OCI-LY3 (cell line): ENCODE measurements around the gene PCK2.
A peak's percentile ranks its signal among the peaks of the same experiment; 100 is the strongest.

Source experiments
- H2AFZ ChIP-seq: fragments of 200-600, 300-600 bp; shearing (Covaris generic); 2 replicates; pipeline ENCODE4 v1.6.0; 2014; ENCODE audit warnings: antibody characterized with exemption, low read depth, low read length
- H3K27ac ChIP-seq: fragments of 200-600, 300-600 bp; sonication (generic); 2 replicates; pipeline ENCODE4 v1.5.1; 2014; ENCODE audit warnings: mild to moderate bottlenecking, low read length, moderate library complexity, mixed read lengths
- H3K27me3 ChIP-seq: fragments of 200-600, 300-600 bp; sonication (generic); 2 replicates; pipeline ENCODE4 v1.6.1; 2014; ENCODE audit warnings: low read depth, low read length, mixed read lengths
- H3K36me3 ChIP-seq: fragments of 200-600, 300-600 bp; sonication (generic); replicated peaks from 2 replicates; pipeline ENCODE3; 2014; ENCODE audit warnings: low read depth, low read length, mixed read lengths
- H3K4me1 ChIP-seq: fragments of 300-600, 200-600 bp; sonication (generic); 2 replicates; pipeline ENCODE4 v1.6.1; 2014; ENCODE audit warnings: low read length, mixed read lengths
- H3K4me2 ChIP-seq: fragments of 200-600, 300-600 bp; sonication (generic); 2 replicates; pipeline ENCODE4 v1.6.1; 2014; ENCODE audit warnings: low read length, mixed read lengths
- H3K4me3 ChIP-seq: fragments of 300-600, 200-600 bp; sonication (generic); 2 replicates; pipeline ENCODE4 v1.5.1; 2014; ENCODE audit warnings: antibody characterized with exemption, mild to moderate bottlenecking, low read length, moderate library complexity
- H3K79me2 ChIP-seq: fragments of 300-600, 200-600 bp; shearing (Covaris generic); 2 replicates; pipeline ENCODE4 v1.6.1; 2014; ENCODE audit warnings: mild to moderate bottlenecking, low read length, mixed read lengths
- H3K9ac ChIP-seq: fragments of 300-600, 200-600 bp; shearing (Covaris generic); 2 replicates; pipeline ENCODE4 v1.6.0; 2014; ENCODE audit warnings: mild to moderate bottlenecking, low read length, moderate library complexity
- H3K9me3 ChIP-seq: fragments of 200-600, 300-600 bp; shearing (Covaris generic); 2 replicates; pipeline ENCODE4 v1.6.1; 2014; ENCODE audit warnings: low read length, mixed read lengths; ENCODE audit not compliant: insufficient read depth
- H4K20me1 ChIP-seq: fragments of 200-600, 300-600 bp; sonication (generic); 2 replicates; pipeline ENCODE4 v1.6.1; 2016; ENCODE audit warnings: low read length, mixed read lengths; ENCODE audit not compliant: insufficient read depth
- EZH2phosphoT487 ChIP-seq: fragments of 200-600 bp; shearing (Covaris generic); IDR thresholded peaks from 2 replicates; pipeline ENCODE4 v1.6.1; 2018; ENCODE audit warnings: antibody characterized with exemption, mixed run types, low read depth
- TF ChIP-seq, protein P1 (sequence below): fragments of 200-600, 300-600 bp; sonication (generic); IDR thresholded peaks from 2 replicates; pipeline ENCODE4 v1.5.1; 2014; ENCODE audit warnings: antibody characterized with exemption, low read length, low read depth

PCK2 gene

DNA sequence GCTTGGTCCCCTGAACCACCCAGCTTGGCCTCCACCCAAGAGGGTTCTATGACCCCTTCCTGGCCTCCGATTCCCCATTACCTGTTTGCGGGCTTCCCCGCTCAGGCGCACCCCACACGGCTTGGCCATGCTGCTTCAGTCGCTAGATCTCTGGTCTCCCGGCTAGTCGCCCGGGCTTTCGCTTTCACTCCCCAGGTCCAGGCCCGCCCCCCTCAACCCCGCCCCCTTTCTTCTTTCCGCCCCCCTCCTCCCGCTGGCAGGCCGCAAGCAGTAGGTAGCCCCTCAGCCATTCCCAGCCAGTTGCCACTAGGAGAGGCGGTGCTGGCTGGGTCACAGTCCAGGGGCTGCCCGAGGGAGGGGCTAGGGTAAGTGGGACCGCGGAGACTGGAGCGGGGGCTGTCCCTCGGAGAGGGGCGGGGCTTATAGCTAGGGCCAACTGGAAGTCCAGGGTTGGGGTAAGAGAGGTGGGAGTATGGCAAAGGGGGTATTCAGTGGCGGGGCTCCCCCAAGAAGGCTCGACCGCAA lies 52.4 kb downstream of the PCK2 start, which contains the start of gene PSME2:
Gene PSME2, minus strand, starts transcription at position 158 of the 525 bp plus-strand sequence. Its CDS starts 29 bp downstream, at position 129.
- Histone ChIP-seq H4K20me1 (0 out of 2 replicates have a peak, but pooled peaks cover 2% of the 10 kb centered on the region), H3K27me3 (no peaks in the 10 kb centered on the region), H3K9ac (peak within 1 kb of the TSS; percentile 87), H3K4me2 (peak within 1 kb of the TSS; percentile 94), H3K9me3 (no peaks in the 10 kb centered on the region), H3K4me1 (peaks cover 24% of the 10 kb centered on the region), H3K36me3 (peaks cover 33% of the 10 kb centered on the region), H3K27ac (peak within 1 kb of the TSS; percentile 89), H2AFZ (no peak within 1 kb of the TSS), H3K4me3 (peak within 1 kb of the TSS; percentile 78), H3K79me2 (peaks cover 41% of the 10 kb centered on the region)
- TF ChIP-seq, protein P1, sequence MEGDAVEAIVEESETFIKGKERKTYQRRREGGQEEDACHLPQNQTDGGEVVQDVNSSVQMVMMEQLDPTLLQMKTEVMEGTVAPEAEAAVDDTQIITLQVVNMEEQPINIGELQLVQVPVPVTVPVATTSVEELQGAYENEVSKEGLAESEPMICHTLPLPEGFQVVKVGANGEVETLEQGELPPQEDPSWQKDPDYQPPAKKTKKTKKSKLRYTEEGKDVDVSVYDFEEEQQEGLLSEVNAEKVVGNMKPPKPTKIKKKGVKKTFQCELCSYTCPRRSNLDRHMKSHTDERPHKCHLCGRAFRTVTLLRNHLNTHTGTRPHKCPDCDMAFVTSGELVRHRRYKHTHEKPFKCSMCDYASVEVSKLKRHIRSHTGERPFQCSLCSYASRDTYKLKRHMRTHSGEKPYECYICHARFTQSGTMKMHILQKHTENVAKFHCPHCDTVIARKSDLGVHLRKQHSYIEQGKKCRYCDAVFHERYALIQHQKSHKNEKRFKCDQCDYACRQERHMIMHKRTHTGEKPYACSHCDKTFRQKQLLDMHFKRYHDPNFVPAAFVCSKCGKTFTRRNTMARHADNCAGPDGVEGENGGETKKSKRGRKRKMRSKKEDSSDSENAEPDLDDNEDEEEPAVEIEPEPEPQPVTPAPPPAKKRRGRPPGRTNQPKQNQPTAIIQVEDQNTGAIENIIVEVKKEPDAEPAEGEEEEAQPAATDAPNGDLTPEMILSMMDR: no peak
- TF ChIP-seq EZH2phosphoT487: no peak

DNA sequence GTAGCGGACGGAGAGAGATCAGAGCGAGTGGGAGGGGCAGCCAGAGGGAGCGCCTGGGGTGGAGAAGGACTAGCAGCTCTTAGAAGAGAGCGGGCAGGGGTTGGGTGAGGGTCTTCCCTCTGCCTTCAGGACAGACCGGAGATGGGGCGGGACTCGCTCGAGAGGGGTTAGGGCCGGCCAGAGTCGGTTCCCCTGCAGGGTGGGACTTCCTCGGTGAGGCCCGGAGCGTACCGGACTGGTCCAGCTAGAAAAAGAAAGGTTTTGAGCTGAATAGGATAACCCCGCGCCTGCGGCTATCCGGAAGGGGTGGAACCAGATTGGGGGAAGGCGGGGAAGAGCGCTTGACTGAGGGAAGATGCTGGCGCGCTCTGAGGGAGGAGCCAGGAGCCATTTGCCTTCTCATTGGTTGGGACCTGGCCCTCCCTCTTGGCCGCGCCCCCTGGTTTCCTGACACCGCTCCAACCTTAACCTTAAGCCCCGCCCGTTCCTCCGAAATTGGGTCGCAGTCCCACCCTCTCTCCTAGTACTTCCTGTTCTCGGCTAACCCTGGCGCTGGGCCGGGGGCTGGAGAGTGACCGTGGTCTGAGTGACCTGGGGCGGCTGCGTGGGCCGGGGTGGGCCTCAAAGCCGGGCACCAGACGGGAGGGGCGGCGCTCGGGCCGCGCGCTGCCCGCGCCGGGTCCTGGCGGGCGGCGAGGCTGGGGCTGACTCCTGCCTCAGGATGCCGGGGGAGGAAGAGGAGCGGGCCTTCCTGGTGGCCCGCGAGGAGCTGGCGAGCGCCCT lies 53.1 kb downstream of the PCK2 start, which contains the start of gene RNF31:
Gene RNF31, plus strand, starts transcription at position 521 of the 783 bp plus-strand sequence. Its CDS starts 201 bp downstream, at position 722.
- Histone ChIP-seq H2AFZ (no peak within 1 kb of the TSS), H3K36me3 (peaks cover 40% of the 10 kb centered on the region), H3K9me3 (no peaks in the 10 kb centered on the region), H3K9ac (peak within 1 kb of the TSS; percentile 87), H3K27ac (peak within 1 kb of the TSS; percentile 89), H3K27me3 (no peaks in the 10 kb centered on the region), H4K20me1 (0 out of 2 replicates have a peak, but pooled peaks cover 2% of the 10 kb centered on the region), H3K79me2 (peaks cover 41% of the 10 kb centered on the region), H3K4me3 (peak within 1 kb of the TSS; percentile 78), H3K4me1 (peaks cover 21% of the 10 kb centered on the region), H3K4me2 (peak within 1 kb of the TSS; percentile 94)
- TF ChIP-seq, protein P1: no peak
- no peak for TF ChIP-seq EZH2phosphoT487

DNA sequence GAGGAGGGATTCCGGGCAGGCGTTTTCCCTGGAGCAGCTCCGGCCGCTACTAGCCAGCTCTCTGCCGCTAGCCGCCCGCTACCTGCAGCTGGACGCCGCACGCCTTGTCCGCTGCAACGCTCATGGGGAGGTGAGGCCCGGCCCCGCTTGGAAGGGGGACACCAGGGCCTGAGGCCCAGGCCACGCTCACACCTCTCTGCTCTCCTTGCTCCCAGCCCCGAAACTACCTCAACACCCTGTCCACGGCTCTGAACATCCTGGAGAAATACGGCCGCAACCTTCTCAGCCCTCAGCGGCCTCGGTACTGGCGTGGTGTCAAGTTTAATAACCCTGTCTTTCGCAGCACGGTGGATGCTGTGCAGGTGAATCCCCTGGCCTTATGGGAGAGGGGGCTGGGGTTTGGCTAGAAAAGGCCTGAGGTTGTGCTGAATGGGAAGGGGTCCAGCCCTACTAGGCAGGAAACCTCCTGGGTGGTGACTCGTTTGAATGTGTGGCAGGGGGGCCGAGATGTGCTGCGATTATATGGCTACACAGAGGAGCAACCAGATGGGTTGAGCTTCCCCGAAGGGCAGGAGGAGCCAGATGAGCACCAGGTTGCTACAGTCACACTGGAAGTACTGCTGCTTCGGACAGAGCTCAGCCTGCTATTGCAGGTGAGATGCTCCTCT lies 53.8 kb downstream of the PCK2 start:
- Histone ChIP-seq H3K4me2 (peak overlapping the region; percentile 94), H3K9ac (peak overlapping the region; percentile 75), H3K9me3 (no peaks in the 10 kb centered on the region), H4K20me1 (0 out of 2 replicates have a peak, but pooled peaks cover 2% of the 10 kb centered on the region), H3K36me3 (peaks cover 40% of the 10 kb centered on the region), H3K4me1 (peaks cover 20% of the 10 kb centered on the region), H3K27ac (peak overlapping the region; percentile 46), H3K4me3 (peak overlapping the region; percentile 78), H2AFZ (no peak overlapping the region), H3K79me2 (peaks cover 41% of the 10 kb centered on the region), H3K27me3 (no peaks in the 10 kb centered on the region)
- no peak for TF ChIP-seq EZH2phosphoT487
- TF ChIP-seq, protein P1: no peak
